Osteoblast (primary cell): ENCODE measurements around the gene SEC23A. TPM values are rescaled to one million over a fixed set of nuclear protein-coding genes. Genes with fewer than 3 reads are reported as not detected.

Source experiments
- DNase-seq: peaks from one replicate; pipeline ENCODE4 v3.0.0; 2011; ENCODE audit warnings: low spot score, mixed read lengths; ENCODE audit not compliant: insufficient read length; ENCODE audit errors: missing footprints
- H2AFZ ChIP-seq: 2 replicates; pipeline ENCODE4 v1.6.0; 2011; ENCODE audit warnings: mild to moderate bottlenecking, low read length
- H3K27ac ChIP-seq: 2 replicates; pipeline ENCODE4 v1.5.1; 2011; ENCODE audit warnings: mild to moderate bottlenecking, low read depth, low read length, moderate library complexity
- H3K27me3 ChIP-seq: 2 replicates; pipeline ENCODE4 v1.6.0; 2012; ENCODE audit warnings: mild to moderate bottlenecking, control low read depth, inconsistent platforms, low read length, moderate library complexity; ENCODE audit not compliant: insufficient read depth
- H3K36me3 ChIP-seq: 2 replicates; pipeline ENCODE4 v1.5.1; 2011; ENCODE audit warnings: mild to moderate bottlenecking, low read length, control low read depth, moderate library complexity; ENCODE audit not compliant: insufficient read depth
- H3K4me1 ChIP-seq: 2 replicates; pipeline ENCODE4 v1.5.1; 2011; ENCODE audit warnings: mild to moderate bottlenecking, low read length, control low read depth, moderate library complexity; ENCODE audit not compliant: insufficient read depth
- H3K4me2 ChIP-seq: 2 replicates; pipeline ENCODE4 v1.6.0; 2011; ENCODE audit warnings: mild to moderate bottlenecking, low read length; ENCODE audit not compliant: insufficient read depth
- H3K4me3 ChIP-seq: fragments of 200-600 bp; sonication (generic); 3 replicates; pipeline ENCODE4 v1.5.1; 2012; ENCODE audit warnings: mild to moderate bottlenecking, low read length, inconsistent platforms; ENCODE audit not compliant: insufficient read depth
- H3K79me2 ChIP-seq: 2 replicates; pipeline ENCODE4 v1.6.0; 2012; ENCODE audit warnings: mild to moderate bottlenecking, low read length, control low read depth, inconsistent platforms; ENCODE audit not compliant: insufficient read depth
- H3K9me3 ChIP-seq: 2 replicates; pipeline ENCODE4 v1.5.1; 2011; ENCODE audit warnings: low read depth, low read length, control low read depth
- H4K20me1 ChIP-seq: 2 replicates; pipeline ENCODE4 v1.6.0; 2012; ENCODE audit warnings: mild to moderate bottlenecking, low read length, control low read depth; ENCODE audit not compliant: insufficient read depth
- CTCF ChIP-seq: IDR thresholded peaks from 2 replicates; pipeline ENCODE4 v1.5.1; 2011; ENCODE audit warnings: mild to moderate bottlenecking, low read depth, low read length, moderate library complexity; ENCODE audit errors: extremely low read depth
- total RNA-seq: library from RNA; depleted of rRNA; stranded (reverse); fragments of >200 nt; gene quantifications from 2 replicates; pipeline ENCODE4 v1.2.3, GENCODE V29; 2012

SEC23A gene
- total RNA-seq, 1 donor = 326 TPM

GRCh38 chr14:38992067-38992844 is 110.8 kb downstream of the SEC23A start:
- Histone ChIP-seq H3K36me3 (no peaks in the 10 kb centered on the region), H3K27me3 (no peaks in the 10 kb centered on the region), H3K4me3 (no peak overlapping the region), H3K27ac (no peak overlapping the region), H3K79me2 (no peaks in the 10 kb centered on the region), H3K4me2 (no peak overlapping the region), H4K20me1 (no peaks in the 10 kb centered on the region), H3K9me3 (no peaks in the 10 kb centered on the region), H2AFZ (no peak overlapping the region), H3K4me1 (no peaks in the 10 kb centered on the region)
- DNase-seq = no peak
- no peak for TF ChIP-seq CTCF

DNA sequence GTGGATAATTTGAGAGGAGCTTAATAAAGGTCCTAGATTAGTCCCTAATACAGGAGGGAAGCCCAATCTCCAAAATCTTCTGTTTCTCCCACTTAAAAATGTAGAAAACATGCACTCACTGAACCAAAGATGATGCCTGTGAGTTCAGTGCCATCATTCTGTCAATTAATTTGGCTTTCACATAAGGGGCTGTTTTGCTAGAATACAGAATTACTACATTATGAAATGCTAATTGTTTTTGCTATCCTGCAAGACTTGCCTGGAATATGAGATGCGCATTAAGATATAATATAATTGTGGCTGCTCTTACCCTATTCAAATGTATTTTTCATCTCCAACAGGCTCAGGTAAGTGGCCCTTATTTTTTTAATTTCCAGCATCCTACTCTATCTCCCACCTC is 111.7 kb downstream of the SEC23A start:
- Histone ChIP-seq H4K20me1 (no peaks in the 10 kb centered on the region), H3K4me1 (no peaks in the 10 kb centered on the region), H3K9me3 (no peaks in the 10 kb centered on the region), H3K27ac (no peak overlapping the region), H3K79me2 (no peaks in the 10 kb centered on the region), H3K27me3 (no peaks in the 10 kb centered on the region), H3K36me3 (no peaks in the 10 kb centered on the region), H2AFZ (no peak overlapping the region), H3K4me2 (no peak overlapping the region), H3K4me3 (no peak overlapping the region)
- no peak for TF ChIP-seq CTCF
- DNase-seq = no peak

- Histone ChIP-seq H3K9me3 (no peaks in the 10 kb centered on the region), H3K4me3 (no peak overlapping the region), H2AFZ (no peak overlapping the region), H3K79me2 (no peaks in the 10 kb centered on the region), H3K4me1 (no peaks in the 10 kb centered on the region), H3K36me3 (no peaks in the 10 kb centered on the region), H4K20me1 (no peaks in the 10 kb centered on the region), H3K4me2 (no peak overlapping the region), H3K27me3 (no peaks in the 10 kb centered on the region), H3K27ac (no peak overlapping the region)
- no peak for TF ChIP-seq CTCF
- DNase-seq = no peak
Measured at GRCh38 chr14:38989922-38990546, 113.0 kb downstream of the SEC23A start.

DNA sequence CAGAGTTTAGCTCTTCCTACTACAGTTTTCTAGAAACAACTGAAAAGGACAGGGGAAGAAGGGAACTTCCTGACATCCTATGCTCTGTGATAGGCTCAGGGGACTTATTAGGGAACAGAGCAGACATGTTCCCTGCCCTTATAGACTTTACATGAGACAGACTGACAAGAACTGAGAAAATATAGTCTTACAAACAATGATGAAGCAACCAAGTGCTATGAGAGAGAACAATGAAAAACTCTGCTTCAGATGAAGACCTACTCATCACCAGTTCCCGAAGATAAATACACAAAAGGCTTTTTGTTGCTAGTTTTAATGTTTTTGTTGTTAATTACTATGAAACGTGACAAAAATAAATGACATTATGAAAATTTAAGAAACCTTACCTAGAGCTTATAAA is 115.3 kb downstream of the SEC23A start:
- no peak for DNase-seq
- no peak overlapping the region for H3K4me2 ChIP-seq
- H3K9me3 ChIP-seq = no peaks in the 10 kb centered on the region
- H3K4me1 ChIP-seq = no peaks in the 10 kb centered on the region
- H3K79me2 ChIP-seq = no peaks in the 10 kb centered on the region
- no peaks in the 10 kb centered on the region for H4K20me1 ChIP-seq
- H3K27ac ChIP-seq = no peak overlapping the region
- TF ChIP-seq CTCF = no peak
- no peaks in the 10 kb centered on the region for H3K27me3 ChIP-seq
- no peaks in the 10 kb centered on the region for H3K36me3 ChIP-seq
- H3K4me3 ChIP-seq = no peak overlapping the region
- no peak overlapping the region for H2AFZ ChIP-seq
